GM12873 (cell line): ENCODE results near the gene SECISBP2.

ENCODE experiments used
- CTCF ChIP-seq: IDR thresholded peaks from 2 replicates; pipeline ENCODE4 v1.5.1; 2012; ENCODE audit warnings: low read depth, mild to moderate bottlenecking, moderate library complexity, low read length, control low read depth; ENCODE audit not compliant: insufficient read depth; ENCODE audit errors: missing control alignments

The SECISBP2 gene

GRCh38 chr9:89358985-89359384, 40.7 kb downstream of the SECISBP2 start:
- TF ChIP-seq CTCF, result no peak

- TF ChIP-seq CTCF, result no peak
Observed at GRCh38 chr9:89359751-89360261, 41.5 kb downstream of the SECISBP2 start.

GRCh38 chr9:89360465-89360864, 42.2 kb downstream of the SECISBP2 start:
- no peak for TF ChIP-seq CTCF

GRCh38 chr9:89361031-89361430, 42.7 kb downstream of the SECISBP2 start:
- no peak for TF ChIP-seq CTCF

GRCh38 chr9:89361816-89362646, 43.7 kb downstream of the SECISBP2 start:
- no peak for TF ChIP-seq CTCF

- TF ChIP-seq CTCF, result no peak
Observed at GRCh38 chr9:89362647-89363310, 44.5 kb downstream of the SECISBP2 start.

- no peak for TF ChIP-seq CTCF
Observed at GRCh38 chr9:89363311-89363670, 45.0 kb downstream of the SECISBP2 start.
